GM21423 (cell line): Measurements from ENCODE around the gene IGLL5.

Source experiments
- ATAC-seq: cut with Tn5 transposase; IDR thresholded peaks from one replicate; pipeline ENCODE4 v1.9.1; 2021; ENCODE audit warnings: mild to moderate bottlenecking, moderate library complexity; ENCODE audit not compliant: unreplicated experiment

Gene IGLL5

GRCh38 chr22:22926370-22927195, 39.0 kb downstream of the IGLL5 start:
- no peak for ATAC-seq

GRCh38 chr22:22927196-22927887, 39.7 kb downstream of the IGLL5 start:
- no peak for ATAC-seq

- ATAC-seq: no peak
Measured at GRCh38 chr22:22927888-22928665, 40.5 kb downstream of the IGLL5 start.

GRCh38 chr22:22928666-22929380, 41.2 kb downstream of the IGLL5 start:
- peak; percentile 74 for ATAC-seq

GRCh38 chr22:22929381-22930221, 42.0 kb downstream of the IGLL5 start:
- no peak for ATAC-seq

- ATAC-seq: no peak
Measured at GRCh38 chr22:22930222-22930497, 42.5 kb downstream of the IGLL5 start.

- no peak for ATAC-seq
Measured at GRCh38 chr22:22930571-22931556, 43.2 kb downstream of the IGLL5 start.

GRCh38 chr22:22931557-22932270, 44.1 kb downstream of the IGLL5 start:
- no peak for ATAC-seq

- ATAC-seq: no peak
Measured at GRCh38 chr22:22932512-22932941, 44.9 kb downstream of the IGLL5 start.

GRCh38 chr22:22933100-22933806, 45.6 kb downstream of the IGLL5 start:
- ATAC-seq: no peak

GRCh38 chr22:22933807-22934542, 46.4 kb downstream of the IGLL5 start:
- no peak for ATAC-seq

GRCh38 chr22:22934543-22935055, 47.0 kb downstream of the IGLL5 start:
- no peak for ATAC-seq

- peak; percentile 12 for ATAC-seq
Measured at GRCh38 chr22:22935056-22935545, 47.5 kb downstream of the IGLL5 start.

- peak; percentile 86 for ATAC-seq
Measured at GRCh38 chr22:22935546-22936157, 48.0 kb downstream of the IGLL5 start.

- no peak for ATAC-seq
Measured at GRCh38 chr22:22936180-22936914, 48.7 kb downstream of the IGLL5 start.
